ENCODE data around the gene UBE2I.
A peak's percentile ranks its signal among the peaks of the same experiment; 100 is the strongest.
"Not testable (repeated sequence)": the region's sequence is repeated elsewhere in the genome, so short reads cannot be mapped to it uniquely, and the experiment has no call there.

The UBE2I gene

DNA sequence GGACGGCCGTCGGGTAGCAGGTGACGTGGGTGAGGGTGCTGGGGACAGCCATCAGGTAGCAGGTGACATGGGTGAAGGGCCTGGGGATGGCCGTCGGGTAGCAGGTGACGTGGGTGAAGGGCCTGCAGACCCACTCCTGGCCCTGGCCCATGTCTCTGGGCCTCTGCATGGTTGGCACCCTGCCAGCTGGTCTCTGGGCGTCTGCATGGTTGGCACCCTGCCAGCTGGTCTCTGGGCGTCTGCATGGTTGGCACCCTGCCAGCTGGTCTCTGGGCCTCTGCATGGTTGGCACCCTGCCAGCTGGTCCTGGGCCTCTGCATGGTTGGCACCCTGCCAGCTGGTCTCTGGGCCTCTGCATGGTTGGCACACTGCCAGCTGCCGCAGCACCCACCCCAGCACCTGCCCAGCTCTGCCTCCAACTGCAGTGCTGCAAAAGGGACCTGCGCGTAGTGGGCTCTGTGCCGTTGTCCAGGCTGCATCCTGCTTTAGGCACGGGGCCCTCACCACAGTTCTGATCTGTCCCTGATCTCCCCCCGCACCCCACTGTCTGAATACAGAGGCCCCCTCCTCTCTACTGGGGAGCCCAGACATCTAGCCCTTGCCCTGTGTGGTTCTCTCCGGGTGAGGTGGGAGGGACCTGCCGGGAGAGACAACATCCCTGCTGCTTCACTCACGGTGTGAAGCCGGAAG is 37.6 kb upstream of the UBE2I start:
- H3K4me3 ChIP-seq; H3K4me1 ChIP-seq; H3K9me3 ChIP-seq; H3K36me3 ChIP-seq (replicated peaks); in situ Hi-C loops (cut with MboI; ENCODE audit: low sequenced_read_pairs); H3K27me3 ChIP-seq (ENCODE audit: low read depth): not testable (repeated sequence)
- peak in 1 of 2 experiments; percentile 37 for DNase-seq (ENCODE audit: low spot score in 2 of 2)

DNA sequence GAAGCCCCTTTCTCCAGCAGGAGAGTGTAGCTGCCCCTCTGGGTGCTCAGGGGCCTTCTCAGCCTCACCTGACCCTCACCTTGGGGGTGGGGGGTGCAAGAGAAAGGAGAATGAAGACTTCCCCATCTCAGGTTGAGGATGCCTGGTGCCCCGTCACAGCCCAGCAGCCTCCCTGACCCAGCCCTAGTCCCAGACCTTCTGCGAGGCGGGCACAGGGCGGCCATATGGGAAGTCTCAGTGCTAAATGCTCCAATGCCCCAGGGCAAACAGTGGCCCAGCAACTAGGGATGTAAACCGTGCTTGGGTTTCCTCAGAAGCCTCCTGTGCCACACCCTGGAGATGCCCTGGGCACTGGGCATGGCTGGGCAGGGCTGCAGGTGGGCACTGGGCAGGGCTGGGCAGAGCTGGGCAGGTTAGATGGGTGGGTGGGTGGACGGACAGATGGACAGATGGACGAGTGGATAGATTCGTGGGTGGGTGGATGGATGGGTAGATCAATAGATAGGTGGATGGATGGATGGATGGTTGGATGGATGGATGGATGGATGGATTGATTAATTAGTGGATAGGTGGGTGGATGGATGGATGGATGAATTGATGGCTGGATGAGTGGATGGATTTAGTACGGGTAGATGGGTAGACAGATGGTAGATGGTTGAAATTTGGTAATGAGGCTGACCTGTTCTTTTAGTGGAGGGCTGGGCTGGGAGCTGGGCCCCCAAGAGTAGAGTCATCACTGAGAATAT is 36.8 kb upstream of the UBE2I start:
- Histone ChIP-seq H3K9me3 (no peaks in the 10 kb centered on the region), H3K4me1 (no peaks in the 10 kb centered on the region), H3K4me3 (no peak overlapping the region), H3K36me3 (replicated peaks) (no peaks in the 10 kb centered on the region), H3K27me3 (ENCODE audit: low read depth) (peaks cover 3% of the 10 kb centered on the region; the same call in 1 of the 2 replicates)
- in situ Hi-C loops (cut with MboI; ENCODE audit: low sequenced_read_pairs): no loop called here
- no peak for DNase-seq (ENCODE audit: low spot score in 2 of 2)

DNA sequence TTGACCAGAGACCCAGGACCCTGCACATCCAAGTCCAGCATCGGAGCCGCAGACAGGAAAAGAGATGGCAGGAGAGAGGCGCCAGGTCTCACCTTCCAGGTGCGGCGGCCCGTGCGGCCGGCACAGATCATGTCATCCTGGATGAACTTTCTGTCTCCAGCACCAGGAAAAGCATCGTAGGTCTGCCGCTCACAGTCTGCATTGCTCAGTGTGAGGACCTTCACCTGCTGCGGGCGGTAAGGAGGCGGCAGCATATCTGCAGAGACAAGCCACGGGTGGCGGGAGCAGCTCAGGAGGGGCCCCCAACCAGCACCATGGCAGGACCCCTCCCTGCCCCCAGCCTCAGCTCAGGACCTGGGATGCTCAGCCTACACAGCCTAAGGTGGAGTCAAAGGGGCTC is 35.6 kb upstream of the UBE2I start:
- no peaks in the 10 kb centered on the region for H3K36me3 ChIP-seq (replicated peaks)
- H3K4me1 ChIP-seq: no peaks in the 10 kb centered on the region
- in situ Hi-C loops (cut with MboI; ENCODE audit: low sequenced_read_pairs): no loop called here
- DNase-seq (ENCODE audit: low spot score in 2 of 2): no peak
- H3K4me3 ChIP-seq: no peak overlapping the region
- H3K9me3 ChIP-seq: no peaks in the 10 kb centered on the region
- peaks cover 3% of the 10 kb centered on the region; the same call in 1 of the 2 replicates for H3K27me3 ChIP-seq (ENCODE audit: low read depth)

DNA sequence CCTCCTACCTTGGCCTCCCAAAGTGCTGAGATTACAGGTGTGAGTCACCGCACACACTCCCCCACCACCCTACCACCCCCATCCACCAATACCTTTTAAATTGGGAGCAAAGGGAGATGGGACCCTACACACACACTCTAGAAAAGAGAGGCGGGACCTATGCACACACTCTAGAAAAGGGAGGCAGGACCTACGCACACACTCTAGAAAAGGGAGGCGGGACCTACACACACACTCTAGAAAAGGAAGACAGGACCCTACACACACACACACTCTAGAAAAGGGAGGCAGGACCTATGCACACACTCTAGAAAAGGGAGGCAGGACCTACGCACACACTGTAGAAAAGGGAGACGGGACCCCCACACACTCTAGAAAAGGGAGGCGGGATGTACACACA is 34.7 kb upstream of the UBE2I start:
- Histone ChIP-seq H3K36me3 (replicated peaks) (no peaks in the 10 kb centered on the region), H3K9me3 (no peaks in the 10 kb centered on the region), H3K4me3 (no peak overlapping the region), H3K4me1 (no peaks in the 10 kb centered on the region), H3K27me3 (ENCODE audit: low read depth) (peaks cover 3% of the 10 kb centered on the region; the same call in 1 of the 2 replicates)
- in situ Hi-C loops (cut with MboI; ENCODE audit: low sequenced_read_pairs): no loop called here
- DNase-seq (ENCODE audit: low spot score in 2 of 2): no peak

DNA sequence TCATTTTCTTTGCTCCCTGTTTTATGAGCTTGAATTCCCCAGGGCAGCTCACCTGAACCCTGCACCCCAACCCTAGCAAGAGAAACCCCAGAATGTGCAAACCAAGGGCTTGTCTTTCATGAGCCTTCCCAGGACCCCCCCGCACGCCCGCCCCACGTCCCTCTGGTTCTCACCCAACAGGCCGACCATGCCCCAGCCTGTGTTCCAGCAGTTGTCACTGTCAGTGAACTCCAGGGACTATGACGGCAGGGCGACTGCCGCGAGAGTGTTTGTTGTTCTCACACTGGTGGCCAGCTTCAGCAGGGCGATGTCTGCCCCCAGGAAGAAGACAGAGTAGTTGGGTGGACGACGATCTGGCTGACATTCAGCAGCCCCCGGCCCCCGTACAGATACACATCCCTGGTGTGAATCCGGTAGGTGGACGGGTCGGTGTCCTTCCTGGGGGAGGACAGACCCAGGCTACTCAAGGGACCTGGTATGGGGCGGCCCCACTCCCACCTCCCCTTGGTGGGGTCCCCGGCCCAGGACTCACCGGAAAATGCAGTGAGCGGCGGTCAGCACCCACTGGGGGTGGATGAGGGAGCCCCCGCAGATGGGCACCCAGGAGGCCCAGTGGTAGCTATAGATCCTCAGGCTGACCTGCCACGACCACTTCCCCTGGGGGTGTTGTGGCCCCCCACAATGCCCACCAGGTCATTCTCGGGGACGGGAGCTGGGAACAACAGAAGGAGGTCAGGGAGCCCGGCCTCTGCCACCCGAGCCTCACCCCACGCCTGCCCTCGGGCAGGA is 33.5 kb upstream of the UBE2I start:
- Histone ChIP-seq H3K36me3 (replicated peaks) (no peaks in the 10 kb centered on the region), H3K27me3 (ENCODE audit: low read depth) (peaks cover 3% of the 10 kb centered on the region; the same call in 1 of the 2 replicates), H3K9me3 (no peaks in the 10 kb centered on the region), H3K4me3 (no peak overlapping the region), H3K4me1 (no peaks in the 10 kb centered on the region)
- DNase-seq (ENCODE audit: low spot score in 2 of 2): no peak
- in situ Hi-C loops (cut with MboI; ENCODE audit: low sequenced_read_pairs): no loop called here

DNA sequence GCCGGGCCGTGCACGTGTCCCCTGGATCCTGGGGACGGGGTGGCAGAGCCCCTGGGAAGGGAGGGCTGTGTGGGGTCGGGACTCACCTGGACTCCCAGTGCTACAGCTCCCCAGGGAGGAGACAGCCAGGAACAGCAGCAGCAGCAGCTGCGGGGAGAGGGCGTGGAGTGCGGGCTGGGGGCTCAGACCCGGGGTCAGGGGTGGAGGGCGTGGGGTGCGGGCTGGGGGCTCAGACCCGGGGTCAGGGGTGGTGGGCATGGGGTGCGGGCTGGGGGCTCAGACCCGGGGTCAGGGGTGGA is 32.9 kb upstream of the UBE2I start:
- Histone ChIP-seq H3K27me3 (ENCODE audit: low read depth) (peaks cover 3% of the 10 kb centered on the region; the same call in 1 of the 2 replicates), H3K4me3 (no peak overlapping the region), H3K9me3 (no peaks in the 10 kb centered on the region), H3K4me1 (no peaks in the 10 kb centered on the region), H3K36me3 (replicated peaks) (no peaks in the 10 kb centered on the region)
- in situ Hi-C loops (cut with MboI; ENCODE audit: low sequenced_read_pairs): no loop called here
- DNase-seq (ENCODE audit: low spot score in 2 of 2): no peak

DNA sequence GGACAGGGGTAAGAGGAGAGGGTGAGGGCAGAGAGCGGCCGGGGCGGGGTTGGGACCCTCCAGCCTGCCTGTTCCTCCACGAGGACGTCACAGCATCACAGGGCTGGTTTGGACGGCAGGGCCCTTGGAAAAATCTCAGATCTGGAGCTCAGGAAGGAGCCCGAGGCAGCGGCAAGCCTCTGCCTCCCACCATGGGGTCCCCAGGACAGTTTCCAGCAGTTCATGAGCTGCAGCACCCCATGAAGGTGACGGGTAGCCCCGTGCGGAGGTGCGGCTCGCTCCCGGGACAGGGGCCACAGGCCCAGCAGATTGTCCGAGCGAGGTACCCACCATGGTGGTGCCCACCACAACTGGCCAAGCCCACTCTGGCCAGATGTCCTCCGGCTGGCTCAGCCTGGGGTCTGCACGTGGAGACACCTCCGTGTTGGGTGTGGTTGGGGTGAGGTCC is 32.3 kb upstream of the UBE2I start:
- DNase-seq (ENCODE audit: low spot score in 2 of 2): no peak
- peaks cover 3% of the 10 kb centered on the region; the same call in 1 of the 2 replicates for H3K27me3 ChIP-seq (ENCODE audit: low read depth)
- no peaks in the 10 kb centered on the region for H3K36me3 ChIP-seq (replicated peaks)
- no peaks in the 10 kb centered on the region for H3K4me1 ChIP-seq
- no peak overlapping the region for H3K4me3 ChIP-seq
- in situ Hi-C loops (cut with MboI; ENCODE audit: low sequenced_read_pairs): no loop called here
- no peaks in the 10 kb centered on the region for H3K9me3 ChIP-seq

DNA sequence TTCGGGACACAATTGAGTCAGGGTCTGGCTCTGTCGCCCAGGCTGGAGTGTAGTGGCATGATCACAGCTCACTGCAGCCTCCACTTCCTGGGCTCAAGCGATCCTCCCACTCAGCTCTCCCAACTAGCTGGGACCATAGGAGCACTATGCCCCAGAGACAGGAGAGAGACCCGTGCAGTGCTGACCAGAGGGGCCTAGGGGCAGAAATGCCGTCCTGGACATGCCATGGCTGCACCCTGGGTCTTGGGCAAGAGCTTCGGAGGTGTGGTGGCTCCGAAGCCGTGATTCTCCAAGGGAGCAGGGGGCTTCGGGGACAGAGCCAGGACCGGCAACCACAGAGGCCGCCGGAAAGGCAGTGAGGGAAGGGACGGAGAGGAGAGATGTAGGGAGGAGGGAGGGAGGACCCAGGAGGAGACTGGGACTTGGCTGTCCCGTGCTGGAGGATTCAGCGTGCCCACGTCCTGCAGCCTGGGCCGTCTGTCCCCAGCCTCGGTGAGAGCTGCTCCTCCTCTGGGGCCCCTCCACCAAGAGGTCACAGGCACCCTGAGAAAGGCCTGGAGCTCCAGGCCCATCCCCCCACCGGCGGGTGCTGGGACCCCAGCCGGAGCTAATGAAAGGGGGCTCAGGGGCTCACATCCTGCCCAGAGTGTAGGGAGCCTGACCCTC is 31.7 kb upstream of the UBE2I start:
- Histone ChIP-seq H3K36me3 (replicated peaks) (no peaks in the 10 kb centered on the region), H3K27me3 (ENCODE audit: low read depth) (peaks cover 3% of the 10 kb centered on the region; the same call in 1 of the 2 replicates), H3K9me3 (no peaks in the 10 kb centered on the region), H3K4me1 (no peaks in the 10 kb centered on the region), H3K4me3 (no peak overlapping the region)
- in situ Hi-C loops (cut with MboI; ENCODE audit: low sequenced_read_pairs): no loop called here
- no peak for DNase-seq (ENCODE audit: low spot score in 2 of 2)

DNA sequence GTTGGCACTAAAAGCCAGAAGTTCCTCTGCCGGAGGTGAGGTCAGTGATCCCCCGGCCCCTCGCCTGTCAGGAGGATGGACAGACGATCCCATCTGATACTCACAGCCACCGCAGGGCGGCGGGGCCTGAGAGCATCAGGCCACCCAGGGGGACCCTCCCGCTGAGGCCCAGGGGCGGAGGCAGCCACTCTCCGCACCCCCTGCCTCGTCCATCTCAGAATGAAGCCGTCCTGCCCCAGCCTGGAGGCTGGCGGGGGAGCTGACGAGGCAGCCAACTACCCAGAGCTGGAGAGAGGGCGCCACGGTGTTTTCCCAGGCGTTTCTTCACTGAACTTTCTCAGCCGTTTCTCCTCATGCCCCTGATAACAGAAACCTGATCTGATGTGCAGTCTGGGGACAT is 31.0 kb upstream of the UBE2I start:
- no peaks in the 10 kb centered on the region for H3K4me1 ChIP-seq
- H3K27me3 ChIP-seq (ENCODE audit: low read depth): peaks cover 7% of the 10 kb centered on the region
- in situ Hi-C loops (cut with MboI; ENCODE audit: low sequenced_read_pairs): no loop called here
- no peaks in the 10 kb centered on the region for H3K36me3 ChIP-seq (replicated peaks)
- no peak overlapping the region for H3K4me3 ChIP-seq
- no peaks in the 10 kb centered on the region for H3K9me3 ChIP-seq
- no peak for DNase-seq (ENCODE audit: low spot score in 2 of 2)

DNA sequence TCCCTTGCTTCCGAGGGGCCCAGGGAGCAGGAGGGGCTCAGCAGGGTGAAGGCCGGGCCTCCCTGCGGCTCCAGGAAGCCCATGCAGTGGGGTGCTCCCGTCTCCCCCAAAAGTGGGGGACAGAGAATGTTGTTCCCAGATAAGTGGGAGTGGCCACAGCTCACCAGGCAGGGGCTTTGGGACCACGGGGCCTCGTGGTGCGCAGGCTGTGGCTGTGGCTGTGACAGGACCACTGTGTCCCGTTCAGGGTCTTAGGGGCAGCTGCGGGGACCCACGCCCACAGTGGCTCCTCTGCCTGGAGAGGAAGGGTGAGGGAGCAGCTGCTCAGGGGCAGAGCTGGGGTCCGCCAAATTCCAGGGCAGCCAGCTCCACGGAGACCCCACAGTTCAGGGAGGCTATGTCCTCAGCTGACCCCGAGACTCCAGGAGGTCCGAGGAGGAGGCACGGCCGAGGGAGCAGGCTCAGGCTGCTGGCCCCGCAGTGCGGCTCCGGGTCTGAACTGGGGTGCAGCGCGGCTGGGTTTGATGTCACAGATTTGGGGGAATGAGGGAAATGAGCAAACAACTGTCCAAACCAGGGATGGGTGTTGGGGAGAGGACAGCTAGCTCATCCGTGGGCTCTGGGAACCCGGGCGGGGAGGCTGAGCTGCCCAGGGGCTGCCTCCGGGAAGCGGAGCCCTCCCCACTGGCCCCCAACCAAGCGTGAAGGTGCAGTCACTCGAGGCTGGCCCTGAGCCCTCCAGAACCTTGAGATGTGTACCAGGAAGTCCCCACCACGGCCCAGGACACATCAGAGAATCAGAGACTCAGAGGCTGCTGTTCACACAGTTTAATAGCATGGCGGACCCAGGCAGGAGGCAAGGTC is 30.1 kb upstream of the UBE2I start:
- DNase-seq (ENCODE audit: low spot score in 2 of 2): no peak
- Histone ChIP-seq H3K36me3 (replicated peaks) (no peaks in the 10 kb centered on the region), H3K27me3 (ENCODE audit: low read depth) (peaks cover 14% of the 10 kb centered on the region), H3K4me1 (no peaks in the 10 kb centered on the region), H3K9me3 (no peaks in the 10 kb centered on the region), H3K4me3 (no peak overlapping the region)
- in situ Hi-C loops (cut with MboI; ENCODE audit: low sequenced_read_pairs): no loop called here

DNA sequence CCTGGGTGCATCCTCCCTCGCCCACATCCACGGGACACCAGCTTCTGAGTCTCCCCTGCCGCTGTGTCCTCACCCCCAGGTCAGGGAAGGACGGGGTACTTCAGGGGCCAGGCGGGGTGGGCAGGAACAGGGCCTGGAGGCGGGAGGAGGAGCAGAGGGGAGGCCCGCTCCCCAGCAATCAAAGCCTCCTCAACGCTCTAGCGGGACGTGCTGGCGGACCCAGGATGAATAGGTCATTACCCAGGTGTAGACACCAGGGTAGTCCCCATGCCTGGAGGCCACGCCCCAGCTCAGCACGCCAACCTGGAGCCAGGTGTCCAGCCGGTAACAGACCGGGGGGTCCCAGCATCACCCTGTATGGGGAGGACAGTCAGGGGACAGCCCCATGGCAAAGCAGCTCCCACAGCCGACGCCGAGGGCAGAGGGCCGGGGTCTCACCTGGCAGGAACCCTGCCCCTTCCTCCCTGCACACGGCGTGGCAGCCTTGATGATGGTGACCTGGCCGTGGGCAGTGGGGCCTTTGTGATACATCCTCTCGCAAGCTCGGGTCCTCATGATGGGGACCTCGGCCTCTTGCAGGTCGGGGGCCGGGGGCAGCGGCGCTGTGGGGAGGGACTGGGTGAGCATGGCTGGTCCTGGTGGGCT is 29.4 kb upstream of the UBE2I start:
- peaks cover 14% of the 10 kb centered on the region for H3K27me3 ChIP-seq (ENCODE audit: low read depth)
- H3K4me1 ChIP-seq: no peaks in the 10 kb centered on the region
- H3K4me3 ChIP-seq: no peak overlapping the region
- DNase-seq (ENCODE audit: low spot score in 2 of 2): no peak
- in situ Hi-C loops (cut with MboI; ENCODE audit: low sequenced_read_pairs): no loop called here
- no peaks in the 10 kb centered on the region for H3K36me3 ChIP-seq (replicated peaks)
- H3K9me3 ChIP-seq: no peaks in the 10 kb centered on the region

DNA sequence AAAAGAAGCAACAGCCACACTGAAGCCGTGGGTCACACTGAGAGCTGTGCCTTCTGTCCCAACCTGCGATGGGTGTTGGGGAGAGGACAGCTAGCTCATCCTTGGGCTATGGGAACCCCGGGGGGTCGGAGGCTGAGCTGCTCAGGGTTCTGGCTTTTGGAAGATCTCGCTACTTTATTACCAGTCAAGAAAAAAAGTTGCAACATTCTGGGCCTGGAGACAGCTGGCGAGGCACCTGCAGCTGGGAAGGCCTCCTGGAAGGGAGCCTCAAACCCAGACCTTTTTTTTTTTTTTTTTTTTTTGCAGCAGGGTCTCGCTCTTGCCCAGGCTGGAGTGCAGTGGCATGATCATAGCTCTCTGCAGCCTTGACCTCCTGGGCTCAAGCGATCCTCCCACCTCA is 28.7 kb upstream of the UBE2I start:
- no peaks in the 10 kb centered on the region for H3K36me3 ChIP-seq (replicated peaks)
- in situ Hi-C loops (cut with MboI; ENCODE audit: low sequenced_read_pairs): no loop called here
- DNase-seq (ENCODE audit: low spot score in 2 of 2): no peak
- no peaks in the 10 kb centered on the region for H3K4me1 ChIP-seq
- no peak overlapping the region for H3K4me3 ChIP-seq
- H3K9me3 ChIP-seq: no peaks in the 10 kb centered on the region
- H3K27me3 ChIP-seq (ENCODE audit: low read depth): peaks cover 18% of the 10 kb centered on the region
